Astrocyte of the hippocampus (primary cell): Measurements from ENCODE around the gene PCDHGB1.
"Not testable (repeated sequence)": the region's sequence is repeated elsewhere in the genome, so short reads cannot be mapped to it uniquely, and the experiment has no call there.

ENCODE experiments used
- DNase-seq: peaks from one replicate; pipeline ENCODE4 v3.0.0; 2011; ENCODE audit warnings: low read depth, low spot score

PCDHGB1 gene

DNA sequence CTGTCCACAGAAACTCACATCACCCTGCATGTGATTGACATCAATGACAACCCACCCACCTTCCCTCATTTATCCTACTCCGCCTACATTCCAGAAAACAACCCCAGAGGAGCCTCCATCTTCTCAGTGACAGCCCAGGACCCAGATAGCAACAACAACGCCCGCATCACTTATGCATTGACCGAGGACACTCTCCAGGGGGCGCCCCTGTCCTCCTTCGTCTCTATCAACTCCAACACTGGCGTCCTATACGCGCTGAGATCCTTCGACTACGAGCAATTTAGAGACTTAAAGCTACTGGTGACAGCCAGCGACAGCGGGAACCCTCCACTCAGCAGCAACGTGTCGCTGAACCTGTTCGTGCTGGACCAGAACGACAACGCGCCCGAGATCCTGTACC is 4.6 kb upstream of the PCDHGB1 start:
- no peak for DNase-seq

DNA sequence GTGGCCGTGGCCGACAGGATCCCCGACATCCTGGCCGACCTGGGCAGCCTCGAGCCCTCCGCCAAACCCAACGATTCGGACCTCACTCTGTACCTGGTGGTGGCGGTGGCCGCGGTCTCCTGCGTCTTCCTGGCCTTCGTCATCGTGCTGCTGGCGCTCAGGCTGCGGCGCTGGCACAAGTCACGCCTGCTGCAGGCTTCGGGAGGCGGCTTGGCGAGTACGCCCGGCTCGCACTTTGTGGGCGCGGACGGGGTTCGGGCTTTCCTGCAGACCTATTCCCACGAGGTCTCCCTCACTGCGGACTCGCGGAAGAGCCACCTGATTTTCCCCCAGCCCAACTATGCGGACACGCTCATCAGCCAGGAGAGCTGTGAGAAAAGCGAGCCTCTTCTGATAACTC is 3.9 kb upstream of the PCDHGB1 start:
- DNase-seq = not testable (repeated sequence)

DNA sequence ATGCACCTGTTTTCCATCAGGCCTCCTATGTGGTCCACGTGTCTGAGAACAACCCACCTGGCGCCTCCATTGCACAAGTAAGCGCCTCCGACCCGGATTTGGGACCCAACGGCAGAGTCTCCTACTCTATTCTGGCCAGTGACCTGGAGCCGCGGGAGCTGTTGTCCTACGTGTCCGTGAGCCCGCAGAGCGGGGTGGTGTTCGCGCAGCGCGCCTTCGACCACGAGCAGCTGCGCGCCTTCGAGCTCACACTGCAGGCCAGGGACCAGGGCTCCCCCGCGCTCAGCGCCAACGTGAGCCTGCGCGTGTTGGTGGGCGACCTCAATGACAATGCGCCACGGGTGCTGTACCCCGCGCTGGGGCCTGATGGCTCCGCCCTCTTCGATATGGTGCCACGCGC is 1.7 kb downstream of the PCDHGB1 start:
- no peak for DNase-seq

DNA sequence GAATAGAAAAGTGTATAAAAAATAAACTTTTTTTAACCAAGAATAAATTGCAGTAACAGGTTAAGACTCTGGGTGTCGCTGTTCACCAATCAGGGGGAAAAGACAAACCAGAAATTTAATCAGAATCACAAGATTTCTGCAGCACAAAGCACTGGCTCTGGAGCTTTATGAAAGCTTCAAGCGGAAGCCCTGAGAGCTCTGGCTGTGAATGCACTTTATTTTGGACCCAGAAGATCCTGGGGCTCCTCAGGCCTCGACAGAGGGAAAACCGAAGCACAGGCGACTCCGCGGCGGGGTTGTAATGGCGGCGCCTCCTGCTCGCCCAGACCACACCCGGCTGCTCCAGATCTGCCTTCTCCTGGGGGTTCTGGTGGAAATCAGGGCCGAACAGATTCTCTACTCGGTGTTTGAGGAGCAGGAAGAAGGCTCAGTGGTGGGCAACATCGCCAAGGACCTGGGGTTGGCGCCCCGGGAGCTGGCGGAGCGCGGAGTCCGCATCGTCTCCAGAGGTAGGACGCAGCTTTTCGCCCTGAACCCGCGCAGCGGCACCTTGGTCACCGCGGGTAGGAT is 5.1 kb downstream of the PCDHGB1 start, which contains the start of gene PCDHGA4:
PCDHGA4 (plus strand) TSS at position 122 of the 570 bp plus-strand sequence; CDS start at position 209, 87 bp downstream.
- peak; percentile 9 for DNase-seq

DNA sequence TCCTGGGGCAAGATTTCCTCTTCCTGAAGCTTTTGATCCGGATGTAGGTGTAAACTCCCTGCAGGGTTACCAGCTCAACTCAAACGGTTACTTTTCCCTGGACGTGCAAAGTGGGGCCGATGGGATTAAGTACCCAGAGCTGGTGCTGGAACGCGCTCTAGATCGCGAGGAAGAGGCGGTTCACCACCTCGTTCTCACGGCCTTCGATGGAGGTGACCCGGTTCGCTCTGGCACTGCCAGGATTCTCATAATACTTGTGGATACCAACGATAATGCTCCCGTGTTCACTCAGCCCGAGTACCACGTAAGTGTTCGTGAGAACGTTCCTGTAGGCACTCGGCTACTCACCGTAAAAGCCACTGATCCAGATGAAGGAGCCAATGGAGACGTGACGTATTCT is 5.7 kb downstream of the PCDHGB1 start:
- no peak for DNase-seq

DNA sequence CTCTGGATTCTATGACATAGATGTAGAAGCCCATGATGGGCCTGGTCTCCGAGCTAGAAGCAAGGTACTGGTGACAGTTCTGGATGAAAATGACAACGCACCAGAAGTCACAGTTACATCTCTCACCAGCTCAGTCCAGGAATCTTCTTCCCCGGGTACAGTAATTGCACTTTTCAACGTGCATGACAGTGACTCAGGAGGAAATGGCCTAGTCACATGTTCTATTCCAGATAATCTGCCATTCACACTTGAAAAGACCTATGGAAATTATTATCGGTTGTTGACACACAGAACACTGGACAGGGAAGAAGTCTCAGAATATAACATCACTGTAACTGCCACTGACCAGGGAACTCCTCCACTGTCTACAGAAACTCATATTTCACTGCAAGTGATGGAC is 6.2 kb downstream of the PCDHGB1 start:
- no peak for DNase-seq

DNA sequence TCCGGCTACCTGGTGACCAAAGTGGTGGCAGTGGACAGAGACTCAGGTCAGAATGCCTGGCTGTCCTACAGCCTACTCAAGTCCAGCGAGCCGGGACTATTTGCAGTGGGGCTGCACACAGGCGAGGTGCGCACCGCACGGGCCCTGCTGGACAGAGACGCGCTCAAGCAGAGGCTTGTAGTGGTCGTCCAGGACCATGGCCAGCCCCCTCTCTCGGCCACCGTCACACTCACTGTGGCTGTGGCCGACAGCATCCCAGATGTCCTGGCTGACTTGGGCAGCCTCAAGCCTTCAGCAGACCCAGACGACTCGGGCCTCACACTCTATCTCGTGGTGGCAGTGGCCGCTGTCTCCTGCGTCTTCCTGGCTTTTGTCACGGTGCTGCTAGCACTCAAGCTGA is 7.1 kb downstream of the PCDHGB1 start:
- DNase-seq = no peak

DNA sequence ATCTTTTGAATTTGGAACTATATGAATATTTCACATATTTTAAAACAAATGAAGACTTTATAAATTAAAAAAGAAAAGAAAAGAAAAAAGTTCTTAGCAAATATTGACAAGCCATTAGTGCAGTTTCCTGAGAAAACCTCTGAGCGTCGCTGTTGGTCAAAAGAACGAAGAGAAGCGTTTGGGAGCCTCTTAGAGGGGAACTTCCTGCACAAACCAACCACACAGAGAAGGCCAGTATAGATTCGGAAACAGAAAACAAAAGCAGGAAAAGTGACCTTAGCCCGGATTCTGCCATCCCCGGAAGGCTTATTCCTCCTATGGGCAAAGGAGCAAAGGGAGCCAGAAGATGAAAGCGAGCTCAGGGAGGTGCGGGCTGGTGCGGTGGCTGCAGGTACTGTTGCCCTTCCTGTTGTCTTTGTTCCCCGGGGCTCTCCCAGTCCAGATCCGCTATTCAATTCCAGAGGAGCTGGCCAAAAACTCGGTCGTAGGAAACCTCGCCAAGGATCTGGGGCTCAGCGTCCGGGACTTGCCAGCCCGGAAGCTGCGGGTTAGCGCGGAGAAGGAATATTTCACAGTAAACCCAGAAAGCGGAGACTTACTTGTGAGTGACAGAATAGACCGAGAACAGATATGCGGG is 10.0 kb downstream of the PCDHGB1 start, which contains the start of gene PCDHGB2:
PCDHGB2 (plus strand) TSS at position 205 of the 637 bp plus-strand sequence; CDS start at position 347, 142 bp downstream.
- DNase-seq = peak; percentile 15

DNA sequence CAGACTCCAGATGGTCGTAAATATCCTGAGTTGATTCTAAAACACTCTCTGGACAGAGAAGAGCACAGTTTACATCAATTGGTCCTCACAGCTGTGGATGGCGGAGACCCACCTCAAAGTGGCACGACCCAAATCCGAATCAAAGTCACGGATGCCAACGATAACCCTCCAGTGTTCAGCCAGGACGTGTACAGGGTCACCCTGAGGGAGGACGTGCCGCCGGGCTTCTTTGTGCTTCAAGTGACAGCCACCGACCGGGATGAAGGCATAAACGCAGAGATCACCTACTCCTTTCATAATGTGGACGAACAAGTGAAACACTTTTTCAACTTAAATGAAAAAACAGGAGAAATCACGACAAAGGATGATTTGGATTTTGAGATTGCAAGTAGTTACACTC is 10.8 kb downstream of the PCDHGB1 start:
- DNase-seq = no peak

DNA sequence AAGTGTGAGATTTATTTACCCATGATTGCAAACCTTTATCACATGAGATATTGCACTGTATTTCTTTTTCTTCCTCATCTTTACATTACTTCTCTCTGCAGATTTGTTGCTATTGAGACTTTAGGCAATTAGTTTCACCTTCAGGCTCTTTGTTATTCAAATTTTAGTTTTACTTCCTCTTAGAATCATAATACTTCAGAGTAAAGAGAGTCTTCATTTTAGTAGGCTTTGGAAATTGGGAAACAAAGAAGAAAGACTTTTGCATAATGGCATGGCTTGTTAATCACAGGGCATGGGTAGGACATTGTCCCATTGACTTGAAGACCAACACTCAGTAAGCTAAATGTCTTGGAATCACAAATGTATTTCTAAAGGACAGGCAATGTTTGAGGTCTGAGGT is 12.8 kb downstream of the PCDHGB1 start:
- DNase-seq = no peak

DNA sequence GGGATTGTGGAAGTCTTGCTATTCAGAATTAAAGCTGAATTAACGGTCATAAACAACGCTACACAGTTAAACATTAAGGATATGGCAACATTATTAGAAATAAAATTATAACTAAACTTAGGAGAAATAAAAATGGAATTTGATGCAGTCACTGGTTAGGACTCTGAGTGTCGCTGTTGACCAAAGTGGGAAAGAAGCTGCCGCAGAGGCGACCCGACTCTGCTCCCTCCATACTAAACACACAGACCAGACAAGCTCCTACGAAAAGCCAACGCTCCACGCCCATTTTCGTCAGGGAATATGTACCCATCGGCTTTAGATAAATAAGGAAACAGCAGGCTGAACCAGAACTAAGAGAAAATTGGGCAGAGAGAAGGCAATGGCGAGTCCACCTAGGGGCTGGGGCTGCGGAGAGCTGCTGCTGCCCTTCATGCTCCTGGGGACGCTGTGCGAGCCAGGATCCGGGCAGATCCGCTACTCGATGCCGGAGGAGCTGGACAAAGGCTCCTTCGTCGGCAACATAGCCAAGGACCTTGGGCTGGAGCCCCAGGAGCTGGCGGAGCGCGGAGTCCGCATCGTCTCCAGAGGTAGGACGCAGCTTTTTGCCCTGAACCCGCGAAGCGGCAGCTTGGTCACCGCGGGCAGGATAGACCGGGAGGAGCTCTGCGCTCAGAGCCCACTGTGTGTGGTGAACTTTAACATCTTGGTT is 14.2 kb downstream of the PCDHGB1 start, which contains the start of gene PCDHGA5:
PCDHGA5 (plus strand) TSS at position 211 of the 709 bp plus-strand sequence; CDS start at position 380, 169 bp downstream.
- DNase-seq = peak; percentile 20

DNA sequence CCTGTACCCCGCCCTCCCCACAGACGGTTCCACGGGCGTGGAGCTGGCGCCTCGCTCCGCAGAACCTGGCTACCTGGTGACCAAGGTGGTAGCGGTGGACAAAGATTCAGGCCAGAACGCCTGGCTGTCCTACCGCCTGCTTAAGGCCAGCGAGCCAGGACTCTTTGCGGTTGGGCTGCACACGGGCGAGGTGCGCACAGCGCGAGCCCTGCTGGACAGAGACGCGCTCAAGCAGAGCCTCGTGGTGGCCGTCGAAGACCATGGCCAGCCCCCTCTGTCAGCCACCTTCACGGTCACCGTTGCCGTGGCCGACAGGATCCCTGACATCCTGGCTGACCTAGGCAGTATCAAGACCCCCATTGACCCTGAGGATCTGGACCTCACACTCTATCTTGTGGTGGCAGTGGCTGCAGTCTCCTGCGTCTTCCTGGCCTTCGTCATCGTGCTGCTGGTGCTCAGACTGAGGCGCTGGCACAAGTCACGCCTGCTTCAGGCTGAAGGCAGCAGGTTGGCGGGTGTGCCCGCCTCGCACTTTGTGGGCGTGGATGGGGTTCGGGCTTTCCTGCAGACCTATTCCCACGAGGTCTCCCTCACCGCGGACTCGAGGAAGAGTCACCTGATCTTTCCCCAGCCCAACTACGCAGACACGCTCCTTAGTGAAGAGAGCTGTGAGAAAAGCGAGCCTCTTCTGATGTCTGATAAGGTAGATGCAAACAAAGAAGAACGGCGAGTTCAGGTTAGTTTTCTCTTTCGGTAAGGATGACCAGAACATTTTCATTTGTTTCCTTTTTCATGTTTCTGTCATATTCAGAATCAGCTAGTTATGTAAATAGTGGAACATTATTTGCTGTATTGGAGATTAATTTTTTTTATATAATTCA is 16.4 kb downstream of the PCDHGB1 start:
- no peak for DNase-seq

DNA sequence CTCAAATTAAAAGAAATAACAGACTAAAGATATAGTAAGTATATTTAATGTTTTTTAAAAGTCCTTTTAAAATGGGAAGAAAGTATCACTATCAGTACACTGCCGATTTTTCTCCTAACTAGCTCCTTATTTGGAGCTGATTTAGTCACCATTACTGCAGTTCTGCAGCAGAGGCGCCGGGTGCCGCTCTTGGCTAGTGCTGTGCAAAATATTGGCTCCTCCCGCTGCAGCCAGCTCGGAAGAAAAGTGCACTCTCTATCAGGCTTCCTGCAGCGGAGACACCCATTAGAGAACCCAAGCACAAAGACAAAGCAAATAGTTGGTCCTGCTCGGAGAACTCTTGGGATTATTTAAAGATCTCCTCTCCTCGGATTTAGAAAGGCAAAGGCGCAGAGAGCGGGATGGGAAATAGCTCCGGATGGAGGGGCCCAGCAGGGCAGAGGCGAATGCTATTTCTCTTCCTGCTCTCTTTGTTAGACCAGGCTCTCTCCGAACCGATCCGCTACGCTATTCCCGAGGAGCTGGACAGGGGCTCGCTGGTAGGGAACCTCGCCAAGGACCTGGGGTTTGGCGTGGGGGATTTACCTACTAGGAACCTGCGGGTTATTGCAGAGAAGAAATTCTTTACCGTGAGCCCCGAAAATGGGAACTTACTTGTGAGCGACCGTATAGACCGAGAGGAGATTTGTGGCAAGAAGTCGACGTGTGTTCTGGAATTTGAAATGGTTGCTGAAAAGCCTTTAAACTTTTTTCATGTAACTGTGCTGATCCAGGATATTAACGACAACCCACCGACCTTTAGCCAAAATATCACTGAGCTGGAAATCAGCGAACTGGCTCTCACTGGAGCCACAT is 20.3 kb downstream of the PCDHGB1 start, which contains the start of gene PCDHGB3:
PCDHGB3 (plus strand) TSS at position 249 of the 855 bp plus-strand sequence; CDS start at position 402, 153 bp downstream.
- DNase-seq = peak; percentile 60

DNA sequence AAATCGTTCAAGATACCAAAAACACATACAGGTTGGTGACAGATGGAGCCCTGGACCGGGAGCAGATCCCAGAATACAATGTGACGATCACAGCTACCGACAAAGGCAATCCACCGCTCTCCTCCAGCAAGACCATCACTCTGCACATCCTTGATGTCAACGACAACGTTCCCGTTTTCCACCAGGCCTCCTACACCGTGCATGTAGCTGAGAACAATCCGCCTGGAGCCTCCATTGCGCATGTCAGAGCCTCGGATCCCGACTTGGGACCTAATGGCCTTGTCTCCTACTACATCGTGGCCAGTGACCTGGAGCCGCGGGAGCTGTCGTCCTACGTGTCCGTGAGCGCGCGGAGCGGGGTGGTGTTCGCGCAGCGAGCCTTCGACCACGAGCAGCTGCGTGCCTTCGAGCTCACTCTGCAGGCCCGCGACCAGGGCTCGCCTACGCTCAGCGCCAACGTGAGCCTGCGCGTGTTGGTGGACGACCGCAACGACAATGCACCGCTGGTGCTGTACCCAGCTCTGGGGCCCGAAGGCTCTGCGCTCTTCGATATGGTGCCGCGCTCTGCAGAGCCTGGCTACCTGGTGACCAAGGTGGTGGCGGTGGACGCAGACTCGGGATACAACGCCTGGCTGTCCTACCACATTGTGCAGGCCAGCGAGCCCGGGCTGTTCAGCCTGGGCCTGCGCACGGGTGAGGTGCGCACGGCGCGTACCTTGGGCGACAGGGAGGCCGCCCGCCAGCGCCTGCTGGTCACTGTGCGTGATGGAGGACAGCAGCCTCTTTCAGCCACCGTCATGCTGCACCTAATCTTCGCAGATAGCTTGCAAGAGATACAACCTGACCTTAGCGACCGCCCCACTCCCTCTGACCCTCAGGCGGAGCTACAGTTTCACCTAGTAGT is 21.9 kb downstream of the PCDHGB1 start:
- DNase-seq = no peak

DNA sequence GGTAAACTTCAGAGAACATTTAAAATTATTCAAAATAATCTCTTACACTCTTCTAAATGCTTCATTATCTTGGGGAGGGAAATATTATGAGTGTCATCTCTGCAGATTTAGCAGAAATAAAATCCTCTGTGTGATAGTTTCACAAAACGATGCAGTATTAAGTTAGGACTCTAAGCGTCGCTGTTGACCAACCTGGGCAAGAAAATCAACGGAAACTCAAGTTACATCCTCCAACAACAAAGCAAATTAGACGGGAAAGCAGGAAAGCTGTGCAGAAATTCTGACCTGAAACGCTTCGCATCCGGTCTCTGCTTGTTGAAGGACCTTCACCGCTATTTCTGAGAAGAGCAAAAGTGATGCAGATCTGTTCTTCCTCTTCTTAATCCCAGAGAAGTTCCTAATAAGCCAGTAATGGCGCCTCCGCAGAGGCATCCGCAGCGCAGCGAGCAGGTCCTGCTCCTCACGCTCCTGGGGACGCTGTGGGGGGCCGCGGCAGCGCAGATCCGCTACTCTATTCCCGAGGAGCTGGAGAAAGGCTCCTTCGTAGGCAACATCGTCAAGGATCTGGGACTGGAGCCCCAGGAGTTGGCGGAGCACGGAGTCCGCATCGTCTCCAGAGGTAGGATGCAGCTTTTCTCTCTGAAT is 23.9 kb downstream of the PCDHGB1 start, which contains the start of gene PCDHGA6:
PCDHGA6 (plus strand) TSS at position 219 of the 645 bp plus-strand sequence; CDS start at position 412, 193 bp downstream.
- DNase-seq = peak; percentile 36

DNA sequence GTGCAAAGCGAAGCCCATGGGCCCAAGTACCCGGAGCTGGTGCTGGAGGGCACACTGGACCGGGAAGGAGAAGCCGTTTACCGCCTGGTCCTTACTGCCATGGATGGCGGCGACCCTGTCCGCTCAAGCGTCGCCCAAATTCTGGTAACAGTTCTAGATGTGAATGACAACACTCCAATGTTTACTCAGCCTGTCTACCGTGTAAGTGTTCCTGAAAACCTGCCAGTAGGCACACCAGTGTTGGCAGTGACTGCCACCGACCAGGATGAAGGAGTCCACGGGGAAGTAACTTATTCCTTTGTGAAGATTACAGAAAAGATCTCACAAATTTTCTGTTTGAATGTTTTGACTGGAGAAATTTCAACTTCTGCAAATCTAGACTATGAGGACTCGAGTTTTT is 24.7 kb downstream of the PCDHGB1 start:
- DNase-seq = no peak

DNA sequence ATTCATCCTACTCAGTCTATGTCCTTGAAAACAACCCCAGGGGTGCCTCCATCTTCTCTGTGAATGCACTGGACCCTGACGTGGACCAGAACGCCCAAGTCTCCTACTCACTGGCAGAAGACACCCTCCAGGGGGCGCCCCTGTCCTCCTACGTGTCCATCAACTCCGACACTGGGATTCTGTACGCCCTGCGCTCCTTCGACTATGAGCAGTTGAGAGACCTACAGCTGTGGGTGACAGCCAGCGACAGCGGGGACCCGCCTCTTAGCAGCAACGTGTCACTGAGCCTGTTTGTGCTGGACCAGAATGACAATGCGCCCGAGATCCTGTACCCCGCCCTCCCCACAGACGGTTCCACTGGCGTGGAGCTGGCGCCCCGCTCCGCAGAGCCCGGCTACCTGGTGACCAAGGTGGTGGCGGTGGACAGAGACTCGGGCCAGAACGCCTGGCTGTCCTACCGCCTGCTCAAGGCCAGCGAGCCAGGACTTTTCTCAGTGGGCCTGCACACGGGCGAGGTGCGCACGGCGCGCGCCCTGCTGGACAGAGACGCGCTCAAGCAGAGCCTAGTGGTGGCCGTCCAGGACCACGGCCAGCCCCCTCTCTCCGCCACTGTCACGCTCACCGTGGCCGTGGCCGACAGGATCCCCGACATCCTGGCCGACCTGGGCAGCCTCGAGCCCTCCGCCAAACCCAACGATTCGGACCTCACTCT is 25.7 kb downstream of the PCDHGB1 start:
- not testable (repeated sequence) for DNase-seq
